MM.1S (cell line): ENCODE data around the gene RAB31.

Experiments
- CTCF ChIP-seq: fragments of 300-600 bp; sonication (generic); IDR thresholded peaks from 2 replicates; pipeline ENCODE4 v1.5.1; 2016; ENCODE audit warnings: antibody characterized with exemption, low read length, mixed read lengths
- EZH2 ChIP-seq: fragments of 300-600 bp; sonication (generic); optimal IDR thresholded peaks from 2 replicates; pipeline ENCODE3; 2017; ENCODE audit warnings: low read depth, mild to moderate bottlenecking, antibody characterized with exemption, low read length, mixed read lengths
- EZH2phosphoT487 ChIP-seq: fragments of 300-600 bp; sonication (generic); IDR thresholded peaks from 2 replicates; pipeline ENCODE4 v1.6.1; 2018; ENCODE audit warnings: antibody characterized with exemption, low read length

GRCh38 chr18:9838144-9838877 is 130.2 kb downstream of the RAB31 start:
- TF ChIP-seq CTCF (no peak), EZH2phosphoT487 (no peak), EZH2 (no peak)
